Measurements from ENCODE around the gene HYOU1.
"Not testable (repeated sequence)": the region's sequence is repeated elsewhere in the genome, so short reads cannot be mapped to it uniquely, and the experiment has no call there.

Gene HYOU1

GRCh38 chr11:119018074-119018938 lies 38.7 kb downstream of the HYOU1 start, which contains the start of the genes RPS25 and TRAPPC4:
RPS25 (minus strand) TSS chr11:119018343; CDS start chr11:119018284, 59 bp downstream.
TRAPPC4 (plus strand) TSS chr11:119018766; CDS start chr11:119018796, 30 bp downstream.
- DNase-seq, result peak; percentile 96

- DNase-seq, result not testable (repeated sequence)
Observed at GRCh38 chr11:119017377-119017776, 39.6 kb downstream of the HYOU1 start.

- DNase-seq, result no peak
Observed at GRCh38 chr11:119016216-119017009, 40.6 kb downstream of the HYOU1 start.

DNA sequence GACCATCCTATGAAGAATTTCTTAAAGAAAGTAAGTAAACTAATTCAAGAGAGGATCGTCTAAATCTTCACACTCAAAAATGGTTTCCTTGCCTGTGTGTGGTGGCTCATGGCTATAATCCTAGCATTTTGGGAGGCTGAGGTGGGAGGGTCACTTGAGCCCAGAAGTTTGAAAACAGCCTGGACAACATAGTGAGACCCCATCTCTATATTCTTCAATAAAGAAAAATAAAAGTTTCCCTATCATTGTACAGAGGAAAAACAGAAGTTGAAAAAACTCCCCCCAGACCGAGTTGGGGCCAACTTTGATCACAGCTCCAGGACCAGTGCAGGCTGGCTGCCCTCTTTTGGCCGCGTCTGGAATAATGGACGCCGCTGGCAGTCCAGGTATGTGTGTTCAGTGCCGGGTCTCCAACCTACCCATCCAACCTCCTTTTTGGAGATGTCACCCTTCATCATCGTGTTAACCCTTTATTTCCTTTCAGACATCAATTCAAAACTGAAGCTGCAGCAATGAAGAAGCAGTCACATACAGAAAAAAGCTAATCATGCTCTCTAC lies 41.9 kb downstream of the HYOU1 start:
- no peak for DNase-seq

- DNase-seq, result no peak
Observed at GRCh38 chr11:119014209-119014924, 42.6 kb downstream of the HYOU1 start.

DNA sequence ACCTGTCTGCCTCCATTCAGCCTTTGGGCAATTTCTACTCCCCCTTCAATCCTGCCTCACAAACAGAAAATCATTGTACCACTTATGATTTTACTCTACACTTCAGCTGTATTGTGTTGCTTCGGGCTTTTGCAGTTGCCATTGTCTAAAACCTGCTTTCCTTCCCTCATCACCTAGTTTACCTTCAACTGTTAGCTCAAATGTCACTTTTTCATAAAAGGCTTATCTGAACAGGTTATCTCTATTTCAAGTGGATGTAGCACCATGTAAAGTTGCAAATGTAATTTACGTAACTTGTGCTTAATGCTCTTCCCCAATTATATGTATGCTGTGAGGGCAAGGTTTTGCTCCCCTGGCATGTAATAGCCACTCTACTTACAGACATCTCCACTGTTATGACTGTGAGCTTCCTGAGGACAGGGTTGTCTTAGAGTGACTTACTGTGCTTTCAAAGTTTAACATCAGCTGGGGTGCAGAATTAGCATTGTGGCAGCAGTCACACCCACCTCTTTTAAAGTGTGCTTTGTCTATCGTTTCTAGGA lies 44.3 kb downstream of the HYOU1 start:
- no peak for DNase-seq

GRCh38 chr11:119011476-119012053 lies 45.4 kb downstream of the HYOU1 start:
- no peak for DNase-seq

DNA sequence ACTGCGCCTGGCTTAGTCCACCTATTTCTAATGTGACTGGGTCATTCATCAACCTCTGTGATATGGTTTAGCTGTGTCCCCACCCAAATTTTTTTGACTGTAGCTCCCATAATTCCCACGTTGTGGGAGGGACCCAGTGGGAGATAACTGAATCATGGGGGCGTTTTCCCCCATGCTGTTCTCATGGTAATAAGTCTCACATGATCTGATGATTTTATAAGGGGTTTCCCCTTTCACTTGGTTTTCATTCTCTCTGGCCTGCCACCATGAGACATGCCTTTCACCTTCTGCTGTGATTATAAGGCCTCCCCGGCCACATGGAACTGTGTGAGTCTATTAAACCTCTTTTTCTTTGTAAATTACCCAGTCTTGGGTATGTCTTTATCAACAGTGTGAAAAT lies 50.3 kb downstream of the HYOU1 start:
- no peak for DNase-seq

DNA sequence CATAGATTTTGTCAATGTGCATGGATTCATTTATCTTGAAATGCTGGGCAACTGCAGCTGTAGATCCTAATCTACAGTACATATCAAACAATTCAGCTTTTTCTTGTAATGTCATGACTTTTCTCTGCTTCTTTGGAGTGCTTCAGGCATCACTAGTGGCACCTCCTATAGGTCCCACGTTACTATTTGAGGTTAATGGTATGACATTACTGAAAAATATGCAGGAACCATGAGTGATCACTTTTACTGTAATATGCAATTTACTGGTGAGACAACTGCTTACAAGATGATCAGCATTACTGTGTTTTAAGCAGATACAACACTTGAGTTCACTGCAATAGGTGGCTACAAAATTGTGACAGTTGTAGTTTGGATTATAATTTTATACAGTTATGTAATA lies 56.1 kb downstream of the HYOU1 start:
- peak; percentile 62 for DNase-seq

GRCh38 chr11:118998822-118999221 lies 58.2 kb downstream of the HYOU1 start:
- DNase-seq, result peak; percentile 62

DNA sequence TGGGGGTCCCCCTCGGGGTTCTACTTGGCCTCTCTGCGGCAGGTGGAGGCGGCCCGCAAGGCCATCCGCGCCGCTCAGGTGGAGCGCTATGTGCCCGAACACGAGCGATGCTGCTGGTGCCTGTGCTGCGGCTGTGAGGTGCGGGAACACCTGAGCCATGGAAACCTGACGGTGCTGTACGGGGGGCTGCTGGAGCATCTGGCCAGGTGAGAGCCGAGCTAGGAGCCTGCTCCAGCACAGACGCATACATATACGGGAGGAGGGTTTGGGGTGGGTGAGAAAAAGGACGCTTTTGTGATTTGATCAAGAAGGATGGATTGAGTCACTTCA lies 58.7 kb downstream of the HYOU1 start:
- no peak for DNase-seq

- peak; percentile 83 for DNase-seq
Observed at GRCh38 chr11:118997627-118998387, 59.2 kb downstream of the HYOU1 start, which contains the start of gene CENATAC. CENATAC (plus strand) TSS chr11:118998138; CDS start chr11:118998198, 60 bp downstream.

GRCh38 chr11:118996926-118997626 lies 59.9 kb downstream of the HYOU1 start:
- peak; percentile 39 for DNase-seq

Data from fibroblast of skin of abdomen (primary cell).